NCI-H1092 treated with DMSO at 0.1 percent for 48 hours (cell line): Measurements from ENCODE around the gene MUC20.
"Not testable (repeated sequence)": the region's sequence is repeated elsewhere in the genome, so short reads cannot be mapped to it uniquely, and the experiment has no call there.

Experiments used
- DNase-seq: peaks from one replicate; lab custom pipeline; 2025; lab: John Stamatoyannopoulos, UW

The MUC20 gene

GRCh38 chr3:195692781-195693427 lies 27.9 kb upstream of the MUC20 start:
- DNase-seq = no peak

GRCh38 chr3:195693428-195694216 lies 27.2 kb upstream of the MUC20 start:
- no peak for DNase-seq

GRCh38 chr3:195694217-195695076 lies 26.3 kb upstream of the MUC20 start:
- DNase-seq = not testable (repeated sequence)

GRCh38 chr3:195696632-195697278 lies 24.0 kb upstream of the MUC20 start:
- DNase-seq = no peak

GRCh38 chr3:195697582-195698324 lies 23.0 kb upstream of the MUC20 start:
- no peak for DNase-seq

- no peak for DNase-seq
These were observed 22.5 kb upstream of the MUC20 start for GRCh38 chr3:195698325-195698646.

GRCh38 chr3:195698647-195699387 lies 22.0 kb upstream of the MUC20 start:
- no peak for DNase-seq

- no peak for DNase-seq
These were observed 21.4 kb upstream of the MUC20 start for GRCh38 chr3:195699388-195699771.

GRCh38 chr3:195699860-195700259 lies 20.9 kb upstream of the MUC20 start:
- DNase-seq = no peak

GRCh38 chr3:195700319-195700718 lies 20.5 kb upstream of the MUC20 start:
- no peak for DNase-seq

- DNase-seq = no peak
These were observed 19.5 kb upstream of the MUC20 start for GRCh38 chr3:195701042-195701915.

- DNase-seq = no peak
These were observed 17.0 kb upstream of the MUC20 start for GRCh38 chr3:195703776-195704175.

- DNase-seq = no peak
These were observed 16.3 kb upstream of the MUC20 start for GRCh38 chr3:195704433-195704999.

- DNase-seq = no peak
These were observed 15.4 kb upstream of the MUC20 start for GRCh38 chr3:195705081-195705991.

- DNase-seq = no peak
These were observed 12.7 kb upstream of the MUC20 start for GRCh38 chr3:195708061-195708460.

GRCh38 chr3:195708626-195709481 lies 11.9 kb upstream of the MUC20 start:
- DNase-seq = no peak

GRCh38 chr3:195709676-195710085 lies 11.1 kb upstream of the MUC20 start:
- DNase-seq = no peak
